SW 1271 (cell line): ENCODE results near the gene CELSR1.

Experiments
- DNase-seq, 2 experiments: peaks; one replicate each; lab custom pipeline; 2025; lab: John Stamatoyannopoulos, UW

CELSR1 gene

GRCh38 chr22:46362203-46362933 lies 175.1 kb downstream of the CELSR1 start:
- DNase-seq, result no peak

GRCh38 chr22:46361826-46362202 lies 175.6 kb downstream of the CELSR1 start:
- no peak for DNase-seq

- DNase-seq, result no peak
These were observed 176.5 kb downstream of the CELSR1 start for GRCh38 chr22:46360891-46361290.

GRCh38 chr22:46360097-46360496 lies 177.3 kb downstream of the CELSR1 start:
- no peak for DNase-seq

- no peak for DNase-seq
These were observed 178.1 kb downstream of the CELSR1 start for GRCh38 chr22:46359362-46359761.

GRCh38 chr22:46358766-46359165 lies 178.7 kb downstream of the CELSR1 start:
- no peak for DNase-seq

GRCh38 chr22:46357711-46358520 lies 179.5 kb downstream of the CELSR1 start:
- DNase-seq, result no peak

- no peak for DNase-seq
These were observed 180.6 kb downstream of the CELSR1 start for GRCh38 chr22:46356496-46357480.

GRCh38 chr22:46355996-46356471 lies 181.4 kb downstream of the CELSR1 start:
- DNase-seq, result no peak

- DNase-seq, result peak in 1 of 2 experiments; percentile 49
These were observed 181.9 kb downstream of the CELSR1 start for GRCh38 chr22:46355369-46355995.

GRCh38 chr22:46354993-46355305 lies 182.5 kb downstream of the CELSR1 start:
- no peak for DNase-seq

GRCh38 chr22:46354176-46354992 lies 183.0 kb downstream of the CELSR1 start:
- no peak for DNase-seq

- no peak for DNase-seq
These were observed 183.8 kb downstream of the CELSR1 start for GRCh38 chr22:46353483-46354105.

- no peak for DNase-seq
These were observed 184.6 kb downstream of the CELSR1 start for GRCh38 chr22:46352691-46353386.

- no peak for DNase-seq
These were observed 185.1 kb downstream of the CELSR1 start for GRCh38 chr22:46352276-46352675.

- no peak for DNase-seq
These were observed 185.7 kb downstream of the CELSR1 start for GRCh38 chr22:46351767-46352166.

GRCh38 chr22:46351131-46351735 lies 186.2 kb downstream of the CELSR1 start:
- no peak for DNase-seq

GRCh38 chr22:46350646-46351045 lies 186.8 kb downstream of the CELSR1 start:
- DNase-seq, result no peak

GRCh38 chr22:46350121-46350520 lies 187.3 kb downstream of the CELSR1 start:
- no peak for DNase-seq
